A549 (cell line): Measurements from ENCODE around the gene SYAP1.

Experiments used
- CTCF ChIP-seq: fragments of >200 bp; sonication (Bioruptor Twin); formaldehyde crosslinking; IDR thresholded peaks from 3 replicates; pipeline ENCODE4 v1.5.1; 2016
- JUN ChIP-seq, 2 experiments: fragments of >200 bp; sonication (Bioruptor Twin); formaldehyde crosslinking; IDR thresholded peaks; 2 replicates in 1 of 2; 3 replicates in 1 of 2; pipeline ENCODE4 v1.6.1; 2016 to 2017
- RCOR1 ChIP-seq: fragments of 150-350 bp; IDR thresholded peaks from 2 replicates; pipeline ENCODE4 v1.6.1; 2014; ENCODE audit warnings: antibody characterized with exemption, low read length, low read depth
- SREBF2 ChIP-seq: fragments of 450-650 bp; IDR thresholded peaks from 2 replicates; pipeline ENCODE4 v1.6.1; 2014; ENCODE audit warnings: mild to moderate bottlenecking, moderate library complexity

- TF ChIP-seq CTCF (no peak), RCOR1 (no peak), SREBF2 (no peak), JUN (IDR thresholded peaks at IDR 0.05) (no peak)
Measured at GRCh38 chrX:16814597-16814996, 95.2 kb downstream of the SYAP1 start.
